ENCODE data around the gene FOXN3. TPM values are rescaled to one million over a fixed set of nuclear protein-coding genes. Genes with fewer than 3 reads are reported as not detected.

The FOXN3 gene
- total RNA-seq, 4 donors from 2014 or later, result 98.7 to 116 (median 103) TPM

- Histone ChIP-seq H3K36me3 (no peaks in the 10 kb centered on the region), H3K4me3 (no peak overlapping the region), H3K9me3 (peaks cover 0 to 25% (median 0%) of the 10 kb centered on the region in 4 donors), H3K27ac (no peak overlapping the region), H3K4me1 (no peaks in the 10 kb centered on the region), H3K27me3 (no peaks in the 10 kb centered on the region)
- no peak for TF ChIP-seq EP300 (IDR thresholded peaks at IDR 0.05)
- no peak for TF ChIP-seq POLR2A (IDR thresholded peaks at IDR 0.05)
- no peak for TF ChIP-seq CTCF (IDR thresholded peaks at IDR 0.05)
- WGBS, 2 donors, result 85 to 95% methylated on average over 4 to 6 of the region's 7 CpGs
- DNase-seq (ENCODE audit: low spot score in 2 of 2), result no peak
These were observed 278.2 kb downstream of the FOXN3 start for GRCh38 chr14:89138846-89139245.

GRCh38 chr14:89137526-89138163 is 279.4 kb downstream of the FOXN3 start:
- TF ChIP-seq CTCF (IDR thresholded peaks at IDR 0.05) (no peak), EP300 (IDR thresholded peaks at IDR 0.05) (no peak), POLR2A (IDR thresholded peaks at IDR 0.05) (no peak)
- DNase-seq (ENCODE audit: low spot score in 2 of 2), result no peak
- no peak overlapping the region for H3K4me3 ChIP-seq
- 49 to 67% methylated on average over 5 to 7 of the region's 7 CpGs for WGBS, 2 donors
- no peaks in the 10 kb centered on the region for H3K4me1 ChIP-seq
- H3K9me3 ChIP-seq, result peaks cover 0 to 25% (median 0%) of the 10 kb centered on the region in 4 donors
- H3K27ac ChIP-seq, result no peak overlapping the region
- H3K27me3 ChIP-seq, result no peaks in the 10 kb centered on the region
- no peaks in the 10 kb centered on the region for H3K36me3 ChIP-seq

DNA sequence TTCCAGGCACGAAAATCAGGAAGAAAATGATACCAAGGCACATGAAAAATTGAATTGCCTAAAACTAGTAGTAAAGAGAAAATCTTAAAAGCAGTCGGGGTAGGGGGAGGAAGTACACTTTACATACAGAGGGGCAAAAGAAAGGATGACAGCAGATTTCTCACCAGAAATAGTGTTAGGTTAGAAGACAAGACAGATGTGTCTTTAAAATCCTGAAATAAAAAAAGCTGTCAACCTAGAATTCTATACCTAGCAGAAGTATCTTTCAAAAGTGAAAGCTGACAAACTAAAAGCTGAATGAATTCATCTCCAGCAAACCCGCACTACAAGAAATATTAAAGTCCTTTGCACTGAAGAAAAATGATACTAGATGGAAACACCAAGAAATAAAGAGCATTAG is 280.4 kb downstream of the FOXN3 start:
- no peaks in the 10 kb centered on the region for H3K27me3 ChIP-seq
- WGBS, 2 donors, result 85 to 88% methylated on average over 3 of the region's 3 CpGs
- no peak overlapping the region for H3K4me3 ChIP-seq
- H3K27ac ChIP-seq, result no peak overlapping the region
- no peak for DNase-seq (ENCODE audit: low spot score in 2 of 2)
- TF ChIP-seq CTCF (IDR thresholded peaks at IDR 0.05) (no peak), EP300 (IDR thresholded peaks at IDR 0.05) (no peak), POLR2A (IDR thresholded peaks at IDR 0.05) (no peak)
- H3K4me1 ChIP-seq, result no peaks in the 10 kb centered on the region
- peaks cover 0 to 25% (median 0%) of the 10 kb centered on the region in 4 donors for H3K9me3 ChIP-seq
- no peaks in the 10 kb centered on the region for H3K36me3 ChIP-seq

- H3K4me3 ChIP-seq, result no peak overlapping the region
- H3K27ac ChIP-seq, result no peak overlapping the region
- 80 to 88% methylated on average over 2 of the region's 2 CpGs for WGBS, 2 donors
- H3K36me3 ChIP-seq, result no peaks in the 10 kb centered on the region
- H3K9me3 ChIP-seq, result peaks cover 0 to 25% (median 0%) of the 10 kb centered on the region in 4 donors
- no peaks in the 10 kb centered on the region for H3K4me1 ChIP-seq
- H3K27me3 ChIP-seq, result no peaks in the 10 kb centered on the region
- DNase-seq (ENCODE audit: low spot score in 2 of 2), result no peak
- TF ChIP-seq EP300 (IDR thresholded peaks at IDR 0.05) (no peak), POLR2A (IDR thresholded peaks at IDR 0.05) (no peak), CTCF (IDR thresholded peaks at IDR 0.05) (no peak)
These were observed 282.4 kb downstream of the FOXN3 start for GRCh38 chr14:89134640-89135039.

DNA sequence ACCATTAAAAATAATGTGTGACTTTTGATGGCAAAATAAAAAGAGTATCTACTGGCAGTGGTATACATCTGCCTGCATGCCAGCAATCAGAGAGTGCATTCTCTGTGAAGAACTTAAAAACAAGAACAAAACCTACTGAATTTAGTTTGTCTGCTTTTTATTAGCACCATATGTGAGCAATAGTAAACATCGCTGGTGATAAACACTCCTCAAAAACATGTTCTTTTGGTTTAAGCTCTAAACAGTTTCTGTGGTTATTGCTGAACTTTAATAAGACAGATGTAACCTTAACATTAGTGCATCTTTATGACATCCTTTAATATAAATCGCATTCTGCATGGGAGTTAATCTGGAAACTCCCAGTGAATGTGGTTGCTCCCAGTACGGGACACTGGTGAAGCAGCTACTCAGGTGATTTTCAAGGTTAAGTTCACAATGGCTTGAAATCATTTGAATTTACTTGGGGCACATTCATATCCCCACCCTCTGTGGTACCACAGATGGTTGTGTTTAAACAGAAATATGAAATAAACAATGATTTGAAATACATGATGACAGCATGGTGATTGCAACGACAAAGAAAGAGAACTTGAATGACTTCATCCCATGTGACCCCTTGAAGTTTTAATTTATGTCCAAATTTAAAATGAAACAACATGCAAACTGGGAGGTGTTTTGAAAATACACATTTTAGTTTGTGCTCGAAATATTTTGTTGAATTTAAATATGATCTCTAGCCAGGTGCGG is 285.9 kb downstream of the FOXN3 start:
- no peak for DNase-seq (ENCODE audit: low spot score in 2 of 2)
- H3K27ac ChIP-seq, result no peak overlapping the region
- no peak for TF ChIP-seq EP300 (IDR thresholded peaks at IDR 0.05)
- no peak for TF ChIP-seq CTCF (IDR thresholded peaks at IDR 0.05)
- no peak for TF ChIP-seq POLR2A (IDR thresholded peaks at IDR 0.05)
- H3K9me3 ChIP-seq, result peaks cover 0 to 10% (median 0%) of the 10 kb centered on the region in 4 donors
- no peaks in the 10 kb centered on the region for H3K27me3 ChIP-seq
- H3K4me3 ChIP-seq, result no peak overlapping the region
- H3K36me3 ChIP-seq, result no peaks in the 10 kb centered on the region
- H3K4me1 ChIP-seq, result no peaks in the 10 kb centered on the region
- 78 to 85% methylated on average over 6 of the region's 6 CpGs for WGBS, 2 donors
